Progenitor cell of endocrine pancreas (in vitro differentiated cells): Measurements from ENCODE around the gene AOPEP. TPM values are rescaled to one million over a fixed set of nuclear protein-coding genes. Genes with fewer than 3 reads are reported as not detected.

ENCODE experiments used
- DNase-seq: peaks from one replicate; pipeline ENCODE4 v3.0.0; 2021; ENCODE audit warnings: low spot score; ENCODE audit not compliant: unreplicated experiment
- H3K27ac Mint-ChIP-seq: 2 replicates; pipeline ENCODE4 v1.8.0; 2021; ENCODE audit warnings: mild to moderate bottlenecking, moderate library complexity, mixed read lengths
- H3K27me3 Mint-ChIP-seq: 2 replicates; pipeline ENCODE4 v1.8.0; 2021; ENCODE audit warnings: mixed read lengths
- H3K36me3 Mint-ChIP-seq: 2 replicates; pipeline ENCODE4 v1.8.0; 2022; ENCODE audit warnings: mixed read lengths; ENCODE audit not compliant: insufficient read depth
- H3K4me1 Mint-ChIP-seq: 2 replicates; pipeline ENCODE4 v1.8.0; 2021; ENCODE audit warnings: low read depth, mixed read lengths
- H3K4me3 Mint-ChIP-seq: 2 replicates; pipeline ENCODE4 v1.8.0; 2021; ENCODE audit warnings: low read depth, mild to moderate bottlenecking, moderate library complexity, mixed read lengths
- H3K9me3 Mint-ChIP-seq: 2 replicates; pipeline ENCODE4 v1.8.0; 2021; ENCODE audit warnings: low read depth, mixed read lengths
- CTCF ChIP-seq: fragments of 200-600 bp; sonication (generic); IDR thresholded peaks from one replicate; pipeline ENCODE4 v1.5.0; 2021; ENCODE audit warnings: antibody characterized with exemption, mild to moderate bottlenecking; ENCODE audit not compliant: unreplicated experiment
- total RNA-seq: library from RNA; stranded (reverse); gene quantifications from 2 replicates; pipeline ENCODE4 v1.2.1, GENCODE V29; 2021

AOPEP gene
- total RNA-seq, 1 donor from 2014 or later = 58.2 TPM

GRCh38 chr9:95118596-95118995 lies 392.1 kb downstream of the AOPEP start:
- Mint-ChIP-seq H3K4me1 (no peaks in the 10 kb centered on the region), H3K27ac (no peak overlapping the region), H3K4me3 (no peak overlapping the region), H3K9me3 (no peaks in the 10 kb centered on the region), H3K36me3 (peaks cover 7% of the 10 kb centered on the region), H3K27me3 (no peaks in the 10 kb centered on the region)
- TF ChIP-seq CTCF = no peak
- no peak for DNase-seq

DNA sequence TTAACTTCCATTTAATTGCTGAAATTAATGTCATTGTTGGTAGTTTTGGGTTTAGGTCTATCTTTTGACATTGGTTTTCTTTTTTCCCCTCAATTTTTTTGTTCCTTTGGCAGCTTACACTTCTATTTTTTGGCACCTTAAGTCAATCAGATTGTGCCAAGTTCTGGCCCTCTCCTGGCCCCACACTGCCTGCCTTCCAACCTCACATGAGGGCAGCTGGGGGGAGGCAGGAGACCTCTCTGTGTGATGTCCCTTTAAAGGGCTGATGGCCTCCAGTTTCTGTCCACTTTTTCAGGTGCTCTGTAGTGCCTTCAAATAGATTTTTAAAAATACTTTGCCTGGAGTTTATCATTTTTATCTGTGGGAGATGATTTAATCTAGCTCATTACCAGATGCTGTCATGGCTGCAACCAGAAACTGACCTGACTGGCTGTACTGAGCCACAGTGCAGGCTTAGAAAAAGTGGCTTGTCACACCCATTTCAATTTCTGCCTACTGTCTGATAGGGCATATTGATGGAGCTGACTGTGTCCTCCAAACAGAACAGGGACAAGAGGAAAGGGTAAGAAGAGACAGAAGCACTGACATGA lies 394.4 kb downstream of the AOPEP start:
- DNase-seq = no peak
- no peak for TF ChIP-seq CTCF
- Mint-ChIP-seq H3K36me3 (peaks cover 5% of the 10 kb centered on the region), H3K4me3 (no peak overlapping the region), H3K9me3 (no peaks in the 10 kb centered on the region), H3K27me3 (no peaks in the 10 kb centered on the region), H3K27ac (no peak overlapping the region), H3K4me1 (peaks cover 13% of the 10 kb centered on the region)

- Mint-ChIP-seq H3K27me3 (no peaks in the 10 kb centered on the region), H3K27ac (peak overlapping the region; percentile 34), H3K4me3 (no peak overlapping the region), H3K4me1 (peaks cover 17% of the 10 kb centered on the region), H3K9me3 (no peaks in the 10 kb centered on the region), H3K36me3 (peaks cover 2% of the 10 kb centered on the region)
- DNase-seq = no peak
- peak; percentile 37 for TF ChIP-seq CTCF
Measured at GRCh38 chr9:95124582-95125367, 398.3 kb downstream of the AOPEP start.

DNA sequence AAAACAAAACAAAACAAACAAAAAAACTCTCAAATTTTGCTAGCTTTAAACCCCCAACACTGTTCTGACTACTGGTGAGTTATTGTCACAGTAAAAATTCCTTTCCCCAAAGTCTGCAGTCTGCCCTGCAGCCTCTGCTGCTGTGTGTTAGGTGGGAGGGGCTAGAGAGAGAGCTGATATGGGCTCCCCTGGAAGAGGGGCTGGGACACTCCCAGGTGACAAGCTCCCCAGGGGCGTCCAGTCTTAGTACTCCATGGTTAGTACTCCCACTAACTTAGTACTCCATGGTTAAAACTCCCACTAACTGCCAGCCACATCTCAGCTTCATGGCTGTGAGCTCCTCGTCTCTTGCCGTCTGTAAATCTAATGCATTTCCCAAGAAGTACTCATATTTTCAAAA lies 399.2 kb downstream of the AOPEP start:
- Mint-ChIP-seq H3K9me3 (no peaks in the 10 kb centered on the region), H3K36me3 (peaks cover 1% of the 10 kb centered on the region), H3K27me3 (no peaks in the 10 kb centered on the region), H3K4me3 (no peak overlapping the region), H3K27ac (peak overlapping the region; percentile 7), H3K4me1 (peaks cover 26% of the 10 kb centered on the region)
- DNase-seq = no peak
- TF ChIP-seq CTCF = no peak

GRCh38 chr9:95126739-95127138 lies 400.2 kb downstream of the AOPEP start:
- DNase-seq = no peak
- Mint-ChIP-seq H3K36me3 (no peaks in the 10 kb centered on the region), H3K27me3 (no peaks in the 10 kb centered on the region), H3K4me3 (no peak overlapping the region), H3K27ac (no peak overlapping the region), H3K9me3 (no peaks in the 10 kb centered on the region), H3K4me1 (peaks cover 30% of the 10 kb centered on the region)
- TF ChIP-seq CTCF = no peak
